ENCODE data around the gene NLRP9. TPM values are rescaled to one million over a fixed set of nuclear protein-coding genes. Genes with fewer than 3 reads are reported as not detected.

The NLRP9 gene
- total and polyA plus RNA-seq, 2 of the 8 experiments (the other 6 are each of a cell fraction or from before 2014, with no cell fraction given): not detected

DNA sequence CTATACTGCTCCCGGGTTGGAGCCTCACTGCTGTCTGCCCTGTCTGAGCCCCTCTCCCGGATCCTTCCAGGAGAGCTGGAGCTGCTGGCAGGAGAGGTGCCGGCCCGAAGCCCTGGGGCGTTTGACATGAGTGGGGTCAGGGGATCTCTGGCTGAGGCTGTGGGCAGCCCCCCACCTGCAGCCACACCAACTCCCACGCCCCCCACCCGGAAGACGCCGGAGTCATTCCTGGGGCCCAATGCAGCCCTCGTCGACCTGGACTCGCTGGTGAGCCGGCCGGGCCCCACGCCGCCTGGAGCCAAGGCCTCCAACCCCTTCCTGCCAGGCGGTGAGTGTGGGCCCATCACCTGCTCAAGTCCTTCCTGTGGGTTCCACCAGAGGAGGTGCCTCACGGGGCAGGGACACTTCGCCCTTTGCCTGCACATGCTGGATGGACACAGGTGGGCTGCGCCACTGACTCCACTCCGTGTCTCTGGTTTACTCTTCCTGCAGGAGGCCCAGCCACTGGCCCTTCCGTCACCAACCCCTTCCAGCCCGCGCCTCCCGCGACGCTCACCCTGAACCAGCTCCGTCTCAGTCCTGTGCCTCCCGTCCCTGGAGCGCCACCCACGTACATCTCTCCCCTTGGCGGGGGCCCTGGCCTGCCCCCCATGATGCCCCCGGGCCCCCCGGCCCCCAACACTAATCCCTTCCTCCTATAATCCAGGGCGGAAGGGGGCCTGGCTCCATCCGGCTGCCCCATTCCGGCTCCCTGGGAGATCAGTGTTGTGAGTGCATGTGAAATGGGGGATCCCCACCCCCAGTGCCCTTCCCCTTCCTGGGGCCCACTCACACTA is 43.3 kb downstream of the NLRP9 start:
- Histone ChIP-seq H2BK120ac (replicated peaks; ENCODE audit: low read depth, low read length) (no peak overlapping the region), H3K9ac (replicated peaks in 1 of 4; ENCODE audit: extremely low read depth in 1 of 4, low read depth in 3 of 4, low read length in 3 of 4) (no peak overlapping the region), H3K23me2 (ENCODE audit: low read depth, low read length) (no peaks in the 10 kb centered on the region), H2BK12ac (ENCODE audit: low read depth, low read length) (no peak overlapping the region), H3K18ac (ENCODE audit: extremely low read depth, low read length) (no peak overlapping the region), H3K36me3 (ENCODE audit: control insufficient read depth in 2 of 4, insufficient read depth in 4 of 4, low read length in 3 of 4) (peaks cover 4 to 36% (median 20%) of the 10 kb centered on the region in 4 experiments; a peak in 6 of 8 replicates), H3K9me3 (ENCODE audit: insufficient read depth in 2 of 2, low read depth in 1 of 2, low read length in 1 of 2) (no peaks in the 10 kb centered on the region), H3K4me3 (ENCODE audit: extremely low read depth in 1 of 4, insufficient read depth in 2 of 4, low read depth in 3 of 4, low read length in 4 of 4) (no peak overlapping the region), H3K56ac (replicated peaks; ENCODE audit: insufficient read length, low read depth, low read length) (no peak overlapping the region), H4K91ac (replicated peaks; ENCODE audit: insufficient read length, low read length) (no peak overlapping the region), H2BK15ac (ENCODE audit: low read length) (no peak overlapping the region), H2AK5ac (ENCODE audit: low read depth, low read length) (no peak overlapping the region), H2AFZ (ENCODE audit: low read length) (no peak overlapping the region), H3K79me1 (ENCODE audit: low read depth, low read length) (no peaks in the 10 kb centered on the region; the same call in 1 of the 2 replicates), H3K23ac (ENCODE audit: insufficient read length) (no peak overlapping the region), H4K5ac (ENCODE audit: insufficient read length, low read depth, low read length) (no peak overlapping the region), H2BK5ac (ENCODE audit: low read depth, low read length) (no peak overlapping the region), H3K14ac (ENCODE audit: insufficient read length) (no peak overlapping the region), H3K27me3 (replicated peaks in 1 of 4; ENCODE audit: control insufficient read depth in 3 of 4, extremely low read depth in 1 of 4, insufficient read depth in 3 of 4, low read length in 3 of 4) (no peaks in the 10 kb centered on the region), H2BK20ac (ENCODE audit: low read length) (no peak overlapping the region), H3K79me2 (ENCODE audit: control insufficient read depth in 1 of 2, insufficient read depth in 2 of 2, low read length in 2 of 2) (no peaks in the 10 kb centered on the region), H3K27ac (ENCODE audit: low read depth, low read length) (no peak overlapping the region), H3K4me2 (ENCODE audit: insufficient read depth in 1 of 2, low read depth in 2 of 2, low read length in 2 of 2) (no peak overlapping the region), H4K8ac (ENCODE audit: extremely low read depth, insufficient read depth, low read length) (no peak overlapping the region), H3K4me1 (replicated peaks in 1 of 4; ENCODE audit: control insufficient read depth in 3 of 4, insufficient read depth in 4 of 4, low read length in 3 of 4) (no peaks in the 10 kb centered on the region), H4K20me1 (replicated peaks in 1 of 2; ENCODE audit: control insufficient read depth in 1 of 2, insufficient read depth in 2 of 2, low read length in 2 of 2) (peaks cover 0 to 10% of the 10 kb centered on the region in 2 experiments), H3K4ac (replicated peaks; ENCODE audit: insufficient read length, low read depth, low read length) (no peak overlapping the region)
- 90% methylated on average over 27 of the region's 37 CpGs; no CpG with 5 or more reads in 1 of the 2 experiments for WGBS, 2 experiments (ENCODE audit: extremely low coverage in 1 of 2, insufficient coverage in 1 of 2, insufficient read length in 1 of 2, insufficient replicate concordance in 2 of 2, low coverage in 1 of 2, low lambda C conversion rate in 2 of 2, missing lambda C conversion rate in 1 of 2)
- DNase-seq (ENCODE audit: low read depth in 1 of 2, low spot score in 2 of 2) (no peak), FAIRE-seq (no peak)
- ChIA-PET POLR2A (ENCODE audit: partially characterized antibody) (interaction anchor here (1.0 to 1.6 kb wide), 4 partner anchors 10 to 38 kb away, joined by 3 read pairs; partner anchors contain the start of gene EPN1), CTCF (ENCODE audit: partially characterized antibody) (interaction anchor here (3.2 kb wide), 1 partner anchor 9 kb away, joined by 12 read pairs; no protein-coding TSS in a partner anchor)
- TF ChIP-seq TAF1 (IDR thresholded peaks at IDR 0.05; ENCODE audit: low read depth, low read length): no peak
- TF ChIP-seq SP1 (IDR thresholded peaks at IDR 0.05; ENCODE audit: low read depth, low read length): no peak

All from H1 (cell line).